ENCODE data around the gene NINJ2.

- no peak for TF ChIP-seq CTCF (IDR thresholded peaks at IDR 0.05)
- no peak for TF ChIP-seq POLR2A (IDR thresholded peaks at IDR 0.05)
These were observed 69.6 kb downstream of the NINJ2 start for GRCh38 chr12:593396-594270.

Measured in esophagus squamous epithelium (tissue), 4 donors.